ENCODE results near the gene DKKL1. TPM values are rescaled to one million over a fixed set of nuclear protein-coding genes. Genes with fewer than 3 reads are reported as not detected.
"Not testable (repeated sequence)": the region's sequence is repeated elsewhere in the genome, so short reads cannot be mapped to it uniquely, and the experiment has no call there.

Gene DKKL1
- total RNA-seq, 1 experiment from 2014 or later: not detected

DNA sequence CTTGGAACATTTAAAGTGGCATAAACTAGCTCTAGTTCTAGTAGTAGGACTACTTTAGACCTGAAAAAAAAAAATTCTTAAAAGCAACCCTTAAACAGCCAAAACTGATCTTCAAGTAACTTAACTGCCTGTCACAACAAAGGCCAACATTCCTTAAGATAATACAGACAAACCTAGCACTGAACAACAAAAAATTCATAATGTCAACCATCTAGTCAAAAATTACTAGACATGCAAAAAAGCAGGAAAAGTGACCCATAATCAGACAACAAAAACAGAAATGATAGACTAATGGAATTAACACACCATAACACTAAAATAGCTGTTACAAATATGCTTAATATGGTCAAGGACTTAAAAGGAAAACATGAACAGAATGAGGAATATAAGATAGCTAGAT, 45.4 kb upstream of the DKKL1 start:
- H3K27ac ChIP-seq: no peak overlapping the region
- H3K36me3 ChIP-seq (ENCODE audit: low read depth): no peaks in the 10 kb centered on the region
- no peak overlapping the region for H2AFZ ChIP-seq
- POLR2A ChIA-PET (ENCODE audit: unreplicated experiment): no interaction called here
- 0 out of 2 replicates have a peak, but pooled peaks cover 2% of the 10 kb centered on the region for H4K20me1 ChIP-seq (ENCODE audit: insufficient read depth)
- H3K4me2 ChIP-seq: no peak overlapping the region
- intact Hi-C loops (cut with micrococcal nuclease; ENCODE audit: unreplicated experiment): no loop called here
- no peaks in the 10 kb centered on the region for H3K27me3 ChIP-seq (ENCODE audit: insufficient read depth, low read depth)
- H3K79me2 ChIP-seq (ENCODE audit: low read depth): no peaks in the 10 kb centered on the region
- no peaks in the 10 kb centered on the region for H3K9me2 ChIP-seq (ENCODE audit: insufficient read depth)
- H3K4me1 ChIP-seq (replicated peaks; ENCODE audit: insufficient read depth): no peaks in the 10 kb centered on the region
- H3F3A ChIP-seq (ENCODE audit: insufficient read depth, low read depth): no peaks in the 10 kb centered on the region
- CTCF ChIA-PET: no interaction called here
- no peaks in the 10 kb centered on the region; the same call in 1 of the 2 replicates for H3K9me3 ChIP-seq (ENCODE audit: insufficient read depth, low read depth)
- no TSS peak for BruUV-seq (replicated peaks)
- TF ChIP-seq CTCF (conservative IDR thresholded peaks at IDR 0.05): no peak
- no peak for TF ChIP-seq EZH2 (IDR thresholded peaks at IDR 0.05; ENCODE audit: low read depth)
- no peak for DNase-seq
- H3K4me3 ChIP-seq: no peak overlapping the region

DNA sequence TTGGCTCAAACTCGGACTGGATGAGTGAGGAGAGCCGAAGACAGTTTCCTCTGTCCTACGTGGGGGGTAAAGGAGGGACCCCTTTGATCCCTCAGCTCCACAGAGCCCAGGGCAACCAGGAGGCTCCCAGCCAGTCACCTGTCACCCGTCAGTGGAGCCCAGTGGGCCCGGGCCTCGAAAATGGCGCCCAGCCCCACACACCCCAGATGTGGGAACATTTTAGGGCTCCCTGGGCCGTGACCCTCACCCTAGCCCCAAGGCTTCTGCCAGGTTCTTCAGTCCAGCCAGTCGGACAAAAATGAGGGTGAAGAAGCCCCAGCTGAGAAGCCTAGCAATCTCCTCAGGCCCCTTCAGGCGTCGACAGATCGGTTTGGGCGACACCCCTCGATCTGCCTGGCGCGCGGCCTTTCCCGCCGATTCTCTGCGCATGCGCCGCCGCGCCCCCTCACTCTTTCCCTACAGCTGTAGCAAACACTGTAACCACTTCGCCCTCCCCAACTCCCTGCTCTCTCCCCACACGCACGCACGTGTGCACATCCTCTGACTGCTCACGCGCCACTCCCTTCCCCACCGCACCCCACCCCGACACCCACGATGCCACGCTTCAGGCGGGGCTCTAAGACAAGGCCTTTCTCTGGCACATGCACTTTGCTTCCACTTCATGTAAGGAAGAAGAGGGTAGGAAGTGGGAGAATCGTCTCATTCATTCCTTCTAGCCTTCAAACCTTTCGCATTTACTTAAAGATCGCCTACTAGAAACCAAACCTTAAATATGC, 38.7 kb upstream of the DKKL1 start, which contains the start of gene SLC6A16:
TSS of gene SLC6A16 (minus strand) at position 391 of the 776 bp plus-strand sequence. CDS start 13,844 bp downstream, outside the sequence.
- Histone ChIP-seq H3K36me3 (ENCODE audit: low read depth) (no peaks in the 10 kb centered on the region), H3K27ac (no peak within 1 kb of the TSS), H3K9me3 (ENCODE audit: insufficient read depth, low read depth) (no peaks in the 10 kb centered on the region; the same call in 1 of the 2 replicates), H3K4me2 (peak within 1 kb of the TSS; percentile 16; the same call in 1 of the 2 replicates), H2AFZ (no peak within 1 kb of the TSS), H4K20me1 (ENCODE audit: insufficient read depth) (0 out of 2 replicates have a peak, but pooled peaks cover 2% of the 10 kb centered on the region), H3K9me2 (ENCODE audit: insufficient read depth) (no peaks in the 10 kb centered on the region), H3F3A (ENCODE audit: insufficient read depth, low read depth) (no peaks in the 10 kb centered on the region), H3K79me2 (ENCODE audit: low read depth) (no peaks in the 10 kb centered on the region), H3K4me3 (no peak within 1 kb of the TSS), H3K27me3 (ENCODE audit: insufficient read depth, low read depth) (peaks cover 11% of the 10 kb centered on the region; the same call in 1 of the 2 replicates), H3K4me1 (replicated peaks; ENCODE audit: insufficient read depth) (no peaks in the 10 kb centered on the region)
- no peak for DNase-seq
- POLR2A ChIA-PET (ENCODE audit: unreplicated experiment): no interaction called here
- TF ChIP-seq CTCF (conservative IDR thresholded peaks at IDR 0.05) (no peak), EZH2 (IDR thresholded peaks at IDR 0.05; ENCODE audit: low read depth) (no peak)
- CTCF ChIA-PET: no interaction called here
- no TSS peak for BruUV-seq (replicated peaks)
- intact Hi-C loops (cut with micrococcal nuclease; ENCODE audit: unreplicated experiment): no loop called here

DNA sequence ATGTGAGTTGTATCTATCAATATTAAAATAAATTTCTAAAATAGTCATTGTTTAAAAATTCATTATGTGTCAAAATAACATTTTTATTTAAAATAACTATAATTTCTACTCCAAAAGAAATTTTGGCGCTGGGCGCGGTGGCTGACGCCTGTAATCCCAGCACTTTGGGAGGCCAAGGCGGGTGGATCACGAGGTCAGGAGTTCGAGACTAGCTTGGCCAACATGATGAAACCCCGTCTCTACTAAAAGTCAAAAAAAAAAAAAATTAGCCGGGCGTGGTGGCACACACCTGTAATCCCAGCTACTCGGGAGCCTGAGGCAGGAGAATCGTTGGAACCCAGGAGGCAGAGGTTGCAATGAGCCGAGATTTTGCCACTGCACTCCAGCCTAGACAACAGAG, 37.9 kb upstream of the DKKL1 start:
- H3K4me1 ChIP-seq (replicated peaks; ENCODE audit: insufficient read depth); H3K36me3 ChIP-seq (ENCODE audit: low read depth); H2AFZ ChIP-seq; DNase-seq; H3K9me3 ChIP-seq (ENCODE audit: insufficient read depth, low read depth); intact Hi-C loops (cut with micrococcal nuclease; ENCODE audit: unreplicated experiment); H3K9me2 ChIP-seq (ENCODE audit: insufficient read depth); H3K79me2 ChIP-seq (ENCODE audit: low read depth); H3F3A ChIP-seq (ENCODE audit: insufficient read depth, low read depth); H3K4me3 ChIP-seq; H4K20me1 ChIP-seq (ENCODE audit: insufficient read depth); H3K27ac ChIP-seq; BruUV-seq (replicated peaks): not testable (repeated sequence)
- POLR2A ChIA-PET (ENCODE audit: unreplicated experiment): interaction anchor here (0.7 kb wide), 1 partner anchor 728 kb away, joined by 5 read pairs; no protein-coding TSS in a partner anchor
- Histone ChIP-seq H3K27me3 (ENCODE audit: insufficient read depth, low read depth) (peaks cover 11% of the 10 kb centered on the region; the same call in 1 of the 2 replicates), H3K4me2 (peak overlapping the region; percentile 16; the same call in 1 of the 2 replicates)
- CTCF ChIA-PET: interaction anchor here (0.7 kb wide), 2 partner anchors 58 to 810 kb away, joined by 3 to 4 read pairs; no protein-coding TSS in a partner anchor
